ENCODE data around the gene LTBP2. TPM values are rescaled to one million over a fixed set of nuclear protein-coding genes. Genes with fewer than 3 reads are reported as not detected.

Gene LTBP2
- total and polyA plus RNA-seq, 2 experiments from 2014 or later: 2.0 to 5.4 TPM

GRCh38 chr14:74573421-74574089 is 38.5 kb downstream of the LTBP2 start:
- Histone ChIP-seq H3K36me3 (no peaks in the 10 kb centered on the region), H3K27me3 (no peaks in the 10 kb centered on the region), H3K4me3 (no peak overlapping the region), H3K4me1 (ENCODE audit: low read depth) (peaks cover 14% of the 10 kb centered on the region), H3K9me3 (ENCODE audit: low read depth) (no peaks in the 10 kb centered on the region), H3K27ac (no peak overlapping the region)
- no peak for TF ChIP-seq CTCF (IDR thresholded peaks at IDR 0.05; ENCODE audit: low read depth, low read length)
- no peak for DNase-seq (ENCODE audit: low read depth in 1 of 2, low spot score in 1 of 2)

GRCh38 chr14:74572726-74573301 is 39.2 kb downstream of the LTBP2 start:
- no peaks in the 10 kb centered on the region for H3K9me3 ChIP-seq (ENCODE audit: low read depth)
- H3K27me3 ChIP-seq: no peaks in the 10 kb centered on the region
- H3K27ac ChIP-seq: no peak overlapping the region
- H3K4me3 ChIP-seq: no peak overlapping the region
- peaks cover 14% of the 10 kb centered on the region for H3K4me1 ChIP-seq (ENCODE audit: low read depth)
- TF ChIP-seq CTCF (IDR thresholded peaks at IDR 0.05; ENCODE audit: low read depth, low read length): no peak
- DNase-seq (ENCODE audit: low read depth in 1 of 2, low spot score in 1 of 2): no peak
- no peaks in the 10 kb centered on the region for H3K36me3 ChIP-seq

GRCh38 chr14:74571901-74572725 is 39.9 kb downstream of the LTBP2 start:
- Histone ChIP-seq H3K27me3 (no peaks in the 10 kb centered on the region), H3K27ac (no peak overlapping the region), H3K4me1 (ENCODE audit: low read depth) (peaks cover 14% of the 10 kb centered on the region), H3K36me3 (no peaks in the 10 kb centered on the region), H3K4me3 (no peak overlapping the region), H3K9me3 (ENCODE audit: low read depth) (no peaks in the 10 kb centered on the region)
- TF ChIP-seq CTCF (IDR thresholded peaks at IDR 0.05; ENCODE audit: low read depth, low read length): no peak
- DNase-seq (ENCODE audit: low read depth in 1 of 2, low spot score in 1 of 2): peak in 1 of 2 donors; percentile 98

GRCh38 chr14:74571441-74571841 is 40.6 kb downstream of the LTBP2 start:
- Histone ChIP-seq H3K27ac (no peak overlapping the region), H3K9me3 (ENCODE audit: low read depth) (no peaks in the 10 kb centered on the region), H3K4me3 (no peak overlapping the region), H3K36me3 (no peaks in the 10 kb centered on the region), H3K4me1 (ENCODE audit: low read depth) (peaks cover 14% of the 10 kb centered on the region), H3K27me3 (no peaks in the 10 kb centered on the region)
- peak in 1 of 2 donors; percentile 68 for DNase-seq (ENCODE audit: low read depth in 1 of 2, low spot score in 1 of 2)
- no peak for TF ChIP-seq CTCF (IDR thresholded peaks at IDR 0.05; ENCODE audit: low read depth, low read length)

GRCh38 chr14:74570696-74571095 is 41.3 kb downstream of the LTBP2 start:
- no peak overlapping the region for H3K4me3 ChIP-seq
- no peak for DNase-seq (ENCODE audit: low read depth in 1 of 2, low spot score in 1 of 2)
- H3K36me3 ChIP-seq: no peaks in the 10 kb centered on the region
- no peak for TF ChIP-seq CTCF (IDR thresholded peaks at IDR 0.05; ENCODE audit: low read depth, low read length)
- no peaks in the 10 kb centered on the region for H3K9me3 ChIP-seq (ENCODE audit: low read depth)
- H3K4me1 ChIP-seq (ENCODE audit: low read depth): peaks cover 14% of the 10 kb centered on the region
- H3K27ac ChIP-seq: no peak overlapping the region
- H3K27me3 ChIP-seq: no peaks in the 10 kb centered on the region
